ENCODE data around the gene GLRA1.
"Not testable (repeated sequence)": the region's sequence is repeated elsewhere in the genome, so short reads cannot be mapped to it uniquely, and the experiment has no call there.

Gene GLRA1

DNA sequence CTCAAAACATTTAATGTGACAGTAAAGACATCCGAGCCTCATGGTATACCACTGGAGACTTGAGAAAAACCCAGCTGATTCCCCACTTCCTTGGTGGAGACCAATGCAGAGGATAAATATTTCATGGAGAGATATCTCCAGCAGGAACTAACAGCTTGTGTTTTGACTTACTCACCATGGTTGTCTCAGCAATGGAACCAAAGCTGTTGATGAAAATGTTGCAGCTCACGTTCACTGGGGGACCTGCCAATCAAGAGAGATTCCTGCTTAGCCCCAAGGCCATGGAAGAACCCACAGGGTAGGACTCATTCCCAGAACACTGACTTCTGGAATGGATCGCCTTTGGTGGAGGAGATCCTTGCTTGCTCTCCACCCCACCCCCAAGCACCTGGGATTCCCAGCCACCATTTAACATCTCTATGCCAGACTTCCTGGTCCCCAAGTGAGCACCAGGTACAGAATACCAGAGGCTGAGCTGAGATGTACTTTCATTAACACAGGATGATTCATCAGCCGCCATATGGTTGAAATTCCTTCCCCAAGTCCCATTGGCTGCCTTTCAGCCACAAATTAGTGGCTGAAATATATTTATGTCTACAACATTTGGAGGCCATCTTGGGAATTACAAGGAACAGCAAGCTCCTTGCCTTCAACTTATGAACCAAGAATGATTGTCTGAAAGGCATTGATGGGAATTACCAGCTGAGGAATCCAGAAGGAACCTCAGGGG is 37.9 kb downstream of the GLRA1 start:
- FAIRE-seq (no peak), DNase-seq (ENCODE audit: insufficient read length, low spot score) (no peak)
- no peak for TF ChIP-seq POLR2A (IDR thresholded peaks at IDR 0.05; ENCODE audit: low read depth, low read length)

- no peak for TF ChIP-seq POLR2A (IDR thresholded peaks at IDR 0.05; ENCODE audit: low read depth, low read length)
- DNase-seq (ENCODE audit: insufficient read length, low spot score) (peak; percentile 16), FAIRE-seq (no peak)
Observed at GRCh38 chr5:151885138-151885908, 39.3 kb downstream of the GLRA1 start.

GRCh38 chr5:151881621-151882225 is 42.9 kb downstream of the GLRA1 start:
- no peak for DNase-seq (ENCODE audit: insufficient read length, low spot score)
- TF ChIP-seq POLR2A (IDR thresholded peaks at IDR 0.05; ENCODE audit: low read depth, low read length) = no peak
- FAIRE-seq = no peak

DNA sequence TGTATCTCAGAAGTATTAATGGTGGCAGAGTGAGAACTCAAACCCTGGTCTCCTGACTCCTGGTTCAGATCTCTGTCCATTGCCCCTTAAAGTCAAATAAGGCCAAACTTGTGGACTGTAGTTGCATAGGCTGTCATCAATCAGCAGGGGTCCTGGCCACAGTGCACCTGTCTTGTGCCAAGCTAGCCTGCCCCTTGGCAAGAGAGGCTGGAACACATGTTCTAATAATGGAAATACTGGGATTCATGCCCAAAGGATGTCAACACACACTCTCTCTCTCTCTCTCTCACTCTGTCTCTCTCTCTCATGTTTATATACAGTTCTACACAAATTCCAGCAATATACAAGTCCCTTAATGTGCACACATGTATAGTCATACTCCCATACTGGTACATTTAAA is 44.3 kb downstream of the GLRA1 start:
- FAIRE-seq (no peak), DNase-seq (ENCODE audit: insufficient read length, low spot score) (no peak)

GRCh38 chr5:151873701-151874100 is 51.0 kb downstream of the GLRA1 start:
- FAIRE-seq = no peak
- no peak for TF ChIP-seq POLR2A (IDR thresholded peaks at IDR 0.05; ENCODE audit: low read depth, low read length)
- DNase-seq (ENCODE audit: insufficient read length, low spot score) = no peak

More for the DNA sequence above, 44.3 kb downstream of the GLRA1 start:
- no peak for TF ChIP-seq POLR2A (IDR thresholded peaks at IDR 0.05; ENCODE audit: low read depth, low read length)

DNA sequence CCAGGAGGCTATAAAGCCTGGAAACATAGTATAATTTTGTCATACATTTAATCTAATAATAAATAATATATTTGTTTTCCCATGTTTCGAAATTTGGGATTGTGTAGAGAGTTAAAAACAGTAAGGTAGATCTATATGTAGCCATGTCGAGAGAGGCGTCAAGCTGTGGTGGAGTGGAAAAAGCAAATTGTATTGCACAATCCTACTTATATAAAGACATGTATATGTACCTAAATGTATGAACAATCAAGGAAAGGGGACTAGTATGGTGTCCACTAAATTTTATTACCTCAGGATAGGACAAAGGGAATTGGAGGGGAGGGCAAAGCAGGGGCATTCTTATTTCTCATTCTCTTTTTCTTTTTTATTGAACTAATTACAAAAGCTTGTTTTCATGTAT is 52.0 kb downstream of the GLRA1 start:
- TF ChIP-seq POLR2A (IDR thresholded peaks at IDR 0.05; ENCODE audit: low read depth, low read length) = no peak
- FAIRE-seq = no peak
- DNase-seq (ENCODE audit: insufficient read length, low spot score) = no peak

DNA sequence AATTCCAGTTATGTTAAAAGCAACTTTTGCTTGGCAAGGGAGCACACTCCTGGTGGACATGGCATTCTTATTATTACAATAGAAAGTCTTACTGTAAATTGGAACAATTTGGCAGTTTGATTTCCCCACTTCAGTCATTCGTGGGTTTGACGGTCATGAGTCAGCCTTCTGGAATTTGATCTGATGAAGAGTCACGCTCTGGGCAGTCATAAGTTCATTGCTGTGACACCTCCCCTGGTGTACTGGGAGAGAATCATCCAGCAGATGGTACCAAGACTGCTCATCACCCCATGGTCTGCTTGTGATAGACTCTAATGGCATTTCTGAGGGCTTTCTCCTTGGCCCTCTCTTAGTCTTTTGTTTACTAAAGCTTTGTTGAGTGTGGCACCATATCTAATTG is 53.8 kb downstream of the GLRA1 start:
- FAIRE-seq = peak; percentile 95
- peak; percentile 67 for DNase-seq (ENCODE audit: insufficient read length, low spot score)
- no peak for TF ChIP-seq POLR2A (IDR thresholded peaks at IDR 0.05; ENCODE audit: low read depth, low read length)

DNA sequence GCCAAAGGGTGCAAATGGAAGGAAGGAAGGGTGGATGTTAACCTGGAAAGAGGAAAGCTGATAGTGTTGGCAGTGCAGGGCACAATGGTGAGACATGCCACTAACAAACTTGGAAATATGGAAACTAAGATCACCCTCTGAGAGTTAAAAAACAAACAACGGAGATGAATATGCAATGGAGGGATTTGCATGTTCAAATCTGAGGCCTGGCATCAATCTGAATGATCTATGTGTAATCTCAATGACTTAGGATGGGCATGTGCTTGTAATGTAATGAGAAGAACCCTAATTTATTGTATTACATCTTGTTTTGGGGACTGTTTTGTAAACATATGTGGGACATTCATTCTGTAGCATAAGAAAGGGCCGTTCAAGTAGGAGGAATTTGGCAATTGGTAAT is 54.4 kb downstream of the GLRA1 start:
- no peak for TF ChIP-seq POLR2A (IDR thresholded peaks at IDR 0.05; ENCODE audit: low read depth, low read length)
- no peak for FAIRE-seq

DNA sequence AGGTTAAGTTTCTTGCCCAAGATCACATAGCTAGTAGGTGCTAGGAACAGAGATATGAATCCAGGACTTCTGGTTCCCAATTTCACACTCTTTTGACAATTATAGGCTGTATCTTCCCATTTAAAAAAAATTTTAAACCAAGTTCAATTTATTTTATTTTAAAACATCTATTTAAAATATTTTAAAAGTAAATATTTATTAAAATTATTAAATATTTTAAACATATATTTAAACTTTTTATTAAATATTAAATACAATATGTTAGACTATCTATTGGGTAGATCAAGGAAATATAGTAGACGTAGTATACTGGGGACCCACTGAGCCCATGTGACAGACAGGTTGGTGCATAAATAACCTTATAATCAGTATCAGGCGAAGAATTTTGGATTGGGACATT is 54.8 kb downstream of the GLRA1 start:
- no peak for TF ChIP-seq POLR2A (IDR thresholded peaks at IDR 0.05; ENCODE audit: low read depth, low read length)
- DNase-seq (ENCODE audit: insufficient read length, low spot score) = no peak
- FAIRE-seq = no peak

More for the DNA sequence above, 54.4 kb downstream of the GLRA1 start:
- no peak for DNase-seq (ENCODE audit: insufficient read length, low spot score)

GRCh38 chr5:151868451-151868850 is 56.2 kb downstream of the GLRA1 start:
- DNase-seq (ENCODE audit: insufficient read length, low spot score) (no peak), FAIRE-seq (no peak)
- no peak for TF ChIP-seq POLR2A (IDR thresholded peaks at IDR 0.05; ENCODE audit: low read depth, low read length)

GRCh38 chr5:151864061-151864748 is 60.4 kb downstream of the GLRA1 start:
- TF ChIP-seq POLR2A (IDR thresholded peaks at IDR 0.05; ENCODE audit: low read depth, low read length) = no peak
- no peak for DNase-seq (ENCODE audit: insufficient read length, low spot score)
- no peak for FAIRE-seq

DNA sequence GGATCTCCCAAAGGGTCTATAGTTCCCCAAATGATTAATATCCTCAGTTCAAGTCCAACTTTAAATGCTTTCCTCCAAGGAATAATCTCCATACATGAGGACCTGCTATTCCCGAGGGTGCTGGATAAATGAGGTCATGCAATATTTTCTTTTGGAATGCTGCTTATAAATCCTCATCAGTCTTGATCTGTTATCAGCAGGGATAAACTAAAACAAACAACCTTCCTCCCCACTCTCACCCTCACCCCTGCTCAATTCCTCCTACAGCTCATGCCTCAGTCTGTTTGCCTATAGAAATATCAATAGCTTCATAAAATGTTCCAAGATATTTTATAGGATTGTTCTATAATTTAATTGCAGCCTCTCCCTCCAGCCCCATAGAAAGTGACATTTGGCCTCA is 61.1 kb downstream of the GLRA1 start:
- TF ChIP-seq POLR2A (IDR thresholded peaks at IDR 0.05; ENCODE audit: low read depth, low read length) = no peak
- DNase-seq (ENCODE audit: insufficient read length, low spot score) (no peak), FAIRE-seq (no peak)

- FAIRE-seq = no peak
- TF ChIP-seq POLR2A (IDR thresholded peaks at IDR 0.05; ENCODE audit: low read depth, low read length) = no peak
- DNase-seq (ENCODE audit: insufficient read length, low spot score) = no peak
Observed at GRCh38 chr5:151862811-151863472, 61.7 kb downstream of the GLRA1 start.

- FAIRE-seq; DNase-seq (ENCODE audit: insufficient read length, low spot score): not testable (repeated sequence)
Observed at GRCh38 chr5:151860867-151861266, 63.8 kb downstream of the GLRA1 start.
